Measurements from ENCODE around the gene B3GLCT. TPM values are rescaled to one million over a fixed set of nuclear protein-coding genes. Genes with fewer than 3 reads are reported as not detected.

Gene B3GLCT
- total and polyA plus RNA-seq, 10 of the 15 experiments (the other 5 are each of a cell fraction or from before 2014, with no cell fraction given): 0.07 to 0.89 (median 0.25) TPM

DNA sequence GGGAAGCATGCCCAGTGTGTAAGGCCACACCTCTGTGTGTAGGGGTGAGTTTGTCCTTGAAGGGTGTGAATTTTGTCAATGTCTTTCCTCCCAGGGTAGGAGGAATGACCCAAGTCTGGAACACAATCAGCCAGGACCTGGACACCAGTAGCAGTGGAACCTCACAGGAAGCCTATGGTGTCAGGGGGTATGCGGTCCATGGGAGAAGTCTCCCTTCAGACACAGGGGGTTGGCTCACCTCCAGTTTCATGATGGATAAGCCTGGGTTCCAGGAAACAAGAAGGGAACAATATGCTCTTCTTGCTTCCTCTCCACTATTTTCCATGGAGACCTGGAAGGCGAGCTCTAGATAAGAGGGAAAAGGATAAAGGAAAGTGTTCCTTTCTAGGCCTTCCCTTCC, 23.9 kb downstream of the B3GLCT start (continued):
- TF ChIP-seq RCOR1 (conservative IDR thresholded peaks at IDR 0.05; ENCODE audit: low read depth, low read length) (no peak), TBL1XR1 (IDR thresholded peaks at IDR 0.05; ENCODE audit: low read depth, low read length) (no peak), JUNB (IDR thresholded peaks at IDR 0.05) (no peak), SUPT20H (IDR thresholded peaks at IDR 0.05; ENCODE audit: borderline replicate concordance, control insufficient read depth, low read depth, low read length) (no peak), ESRRA (IDR thresholded peaks at IDR 0.05; ENCODE audit: low read length) (no peak), TCF3 (IDR thresholded peaks at IDR 0.05; ENCODE audit: borderline replicate concordance, insufficient read depth, low read depth, low read length) (no peak), BRCA1 (IDR thresholded peaks at IDR 0.05; ENCODE audit: low read depth, low read length) (no peak), NFXL1 (IDR thresholded peaks at IDR 0.05; ENCODE audit: borderline replicate concordance) (no peak), IKZF1 (conservative IDR thresholded peaks at IDR 0.05) (no peak)
- TF ChIP-seq, protein P1, sequence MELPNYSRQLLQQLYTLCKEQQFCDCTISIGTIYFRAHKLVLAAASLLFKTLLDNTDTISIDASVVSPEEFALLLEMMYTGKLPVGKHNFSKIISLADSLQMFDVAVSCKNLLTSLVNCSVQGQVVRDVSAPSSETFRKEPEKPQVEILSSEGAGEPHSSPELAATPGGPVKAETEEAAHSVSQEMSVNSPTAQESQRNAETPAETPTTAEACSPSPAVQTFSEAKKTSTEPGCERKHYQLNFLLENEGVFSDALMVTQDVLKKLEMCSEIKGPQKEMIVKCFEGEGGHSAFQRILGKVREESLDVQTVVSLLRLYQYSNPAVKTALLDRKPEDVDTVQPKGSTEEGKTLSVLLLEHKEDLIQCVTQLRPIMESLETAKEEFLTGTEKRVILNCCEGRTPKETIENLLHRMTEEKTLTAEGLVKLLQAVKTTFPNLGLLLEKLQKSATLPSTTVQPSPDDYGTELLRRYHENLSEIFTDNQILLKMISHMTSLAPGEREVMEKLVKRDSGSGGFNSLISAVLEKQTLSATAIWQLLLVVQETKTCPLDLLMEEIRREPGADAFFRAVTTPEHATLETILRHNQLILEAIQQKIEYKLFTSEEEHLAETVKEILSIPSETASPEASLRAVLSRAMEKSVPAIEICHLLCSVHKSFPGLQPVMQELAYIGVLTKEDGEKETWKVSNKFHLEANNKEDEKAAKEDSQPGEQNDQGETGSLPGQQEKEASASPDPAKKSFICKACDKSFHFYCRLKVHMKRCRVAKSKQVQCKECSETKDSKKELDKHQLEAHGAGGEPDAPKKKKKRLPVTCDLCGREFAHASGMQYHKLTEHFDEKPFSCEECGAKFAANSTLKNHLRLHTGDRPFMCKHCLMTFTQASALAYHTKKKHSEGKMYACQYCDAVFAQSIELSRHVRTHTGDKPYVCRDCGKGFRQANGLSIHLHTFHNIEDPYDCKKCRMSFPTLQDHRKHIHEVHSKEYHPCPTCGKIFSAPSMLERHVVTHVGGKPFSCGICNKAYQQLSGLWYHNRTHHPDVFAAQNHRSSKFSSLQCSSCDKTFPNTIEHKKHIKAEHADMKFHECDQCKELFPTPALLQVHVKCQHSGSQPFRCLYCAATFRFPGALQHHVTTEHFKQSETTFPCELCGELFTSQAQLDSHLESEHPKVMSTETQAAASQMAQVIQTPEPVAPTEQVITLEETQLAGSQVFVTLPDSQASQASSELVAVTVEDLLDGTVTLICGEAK (IDR thresholded peaks at IDR 0.05; ENCODE audit: borderline replicate concordance): no peak
